Skeletal muscle tissue (tissue), 4 donors: Measurements from ENCODE around the gene TNS3. TPM values are rescaled to one million over a fixed set of nuclear protein-coding genes. Genes with fewer than 3 reads are reported as not detected.

Experiments
- H3K27ac ChIP-seq: one replicate; pipeline ENCODE4 v1.7.0; 2013; ENCODE audit warnings: mild to moderate bottlenecking, low read depth, low read length, inconsistent platforms
- H3K27me3 ChIP-seq, 3 donors: one replicate each; pipeline ENCODE4 v1.7.0; 2013; ENCODE audit warnings: low read length in 3 of 3; ENCODE audit not compliant: control insufficient read depth in 3 of 3, insufficient read depth in 3 of 3
- H3K36me3 ChIP-seq, 3 donors: one replicate each; pipeline ENCODE4 v1.7.0; 2013; ENCODE audit warnings: low read length in 3 of 3; ENCODE audit not compliant: control insufficient read depth in 3 of 3, insufficient read depth in 3 of 3
- H3K4me1 ChIP-seq, 3 donors: one replicate each; pipeline ENCODE4 v1.7.0; 2013; ENCODE audit warnings: low read length in 3 of 3, mild to moderate bottlenecking in 3 of 3; ENCODE audit not compliant: control insufficient read depth in 3 of 3, insufficient read depth in 3 of 3
- H3K4me3 ChIP-seq, 3 donors: one replicate each; pipeline ENCODE4 v1.7.0; 2013; ENCODE audit warnings: low read length in 3 of 3
- H3K9ac ChIP-seq, 3 donors: one replicate each; pipeline ENCODE4 v1.7.0; 2013; ENCODE audit warnings: low read length in 3 of 3, mild to moderate bottlenecking in 3 of 3, moderate library complexity in 2 of 3, low read depth in 1 of 3
- H3K9me3 ChIP-seq, 3 donors: one replicate each; pipeline ENCODE4 v1.7.0; 2013; ENCODE audit warnings: low read length in 3 of 3; ENCODE audit not compliant: control insufficient read depth in 3 of 3
- total RNA-seq: library from RNA; depleted of rRNA; stranded (reverse); fragments of >200 nt; gene quantifications from one replicate; pipeline ENCODE4 v1.2.3, GENCODE V29; 2014
- donor health status: Osteomylitis.

The TNS3 gene
- total RNA-seq, 1 donor from 2014 or later = 33.4 TPM

- Histone ChIP-seq H3K9ac (no peak overlapping the region), H3K36me3 (no peaks in the 10 kb centered on the region), H3K4me3 (no peak overlapping the region), H3K4me1 (peaks cover 10 to 33% (median 28%) of the 10 kb centered on the region in 3 donors), H3K27ac (peak overlapping the region; percentile 28), H3K9me3 (no peaks in the 10 kb centered on the region), H3K27me3 (no peaks in the 10 kb centered on the region)
Observed at GRCh38 chr7:47466832-47467231, 115.1 kb downstream of the TNS3 start.

GRCh38 chr7:47465191-47465590, 116.7 kb downstream of the TNS3 start:
- Histone ChIP-seq H3K9ac (no peak overlapping the region), H3K4me1 (peaks cover 18 to 34% (median 32%) of the 10 kb centered on the region in 3 donors), H3K27me3 (no peaks in the 10 kb centered on the region)

GRCh38 chr7:47464266-47464665, 117.6 kb downstream of the TNS3 start:
- Histone ChIP-seq H3K36me3 (no peaks in the 10 kb centered on the region), H3K9me3 (no peaks in the 10 kb centered on the region), H3K4me3 (no peak overlapping the region), H3K27ac (no peak overlapping the region), H3K4me1 (peaks cover 18 to 35% (median 33%) of the 10 kb centered on the region in 3 donors), H3K27me3 (no peaks in the 10 kb centered on the region), H3K9ac (no peak overlapping the region)

More at GRCh38 chr7:47465191-47465590, 116.7 kb downstream of the TNS3 start:
- Histone ChIP-seq H3K4me3 (peak overlapping the region in 1 of 3 donors; percentile 8), H3K27ac (peak overlapping the region; percentile 51), H3K36me3 (no peaks in the 10 kb centered on the region), H3K9me3 (no peaks in the 10 kb centered on the region)

GRCh38 chr7:47461746-47462145, 120.2 kb downstream of the TNS3 start:
- Histone ChIP-seq H3K9ac (peak overlapping the region in 1 of 3 donors; percentile 40), H3K27ac (peak overlapping the region; percentile 28), H3K36me3 (no peaks in the 10 kb centered on the region), H3K4me1 (peaks cover 24 to 46% (median 45%) of the 10 kb centered on the region in 3 donors), H3K9me3 (no peaks in the 10 kb centered on the region), H3K27me3 (no peaks in the 10 kb centered on the region), H3K4me3 (no peak overlapping the region)

GRCh38 chr7:47461161-47461560, 120.8 kb downstream of the TNS3 start:
- H3K9me3 ChIP-seq = no peaks in the 10 kb centered on the region
- peaks cover 21 to 41% (median 41%) of the 10 kb centered on the region in 3 donors for H3K4me1 ChIP-seq
- peak overlapping the region; percentile 28 for H3K27ac ChIP-seq
- H3K9ac ChIP-seq = peak overlapping the region in 1 of 3 donors; percentile 40
- no peaks in the 10 kb centered on the region for H3K36me3 ChIP-seq
- H3K4me3 ChIP-seq = no peak overlapping the region
- H3K27me3 ChIP-seq = no peaks in the 10 kb centered on the region

GRCh38 chr7:47460251-47460989, 121.5 kb downstream of the TNS3 start:
- peaks cover 20 to 40% (median 37%) of the 10 kb centered on the region in 3 donors for H3K4me1 ChIP-seq
- no peak overlapping the region for H3K9ac ChIP-seq
- H3K27ac ChIP-seq = no peak overlapping the region
- H3K36me3 ChIP-seq = no peaks in the 10 kb centered on the region
- H3K27me3 ChIP-seq = no peaks in the 10 kb centered on the region
- no peaks in the 10 kb centered on the region for H3K9me3 ChIP-seq
- H3K4me3 ChIP-seq = no peak overlapping the region

- peaks cover 30 to 46% (median 46%) of the 10 kb centered on the region in 3 donors for H3K4me1 ChIP-seq
Observed at GRCh38 chr7:47458486-47458885, 123.4 kb downstream of the TNS3 start.

GRCh38 chr7:47458057-47458456, 123.9 kb downstream of the TNS3 start:
- peaks cover 34 to 50% (median 50%) of the 10 kb centered on the region in 3 donors for H3K4me1 ChIP-seq

More at GRCh38 chr7:47458486-47458885, 123.4 kb downstream of the TNS3 start:
- Histone ChIP-seq H3K9ac (no peak overlapping the region), H3K4me3 (no peak overlapping the region), H3K27ac (peak overlapping the region; percentile 57), H3K36me3 (no peaks in the 10 kb centered on the region), H3K27me3 (no peaks in the 10 kb centered on the region), H3K9me3 (no peaks in the 10 kb centered on the region)

GRCh38 chr7:47456210-47456955, 125.5 kb downstream of the TNS3 start:
- H3K4me1 ChIP-seq = peaks cover 45 to 65% (median 57%) of the 10 kb centered on the region in 3 donors
- H3K9me3 ChIP-seq = no peaks in the 10 kb centered on the region
- no peaks in the 10 kb centered on the region for H3K27me3 ChIP-seq
- H3K36me3 ChIP-seq = no peaks in the 10 kb centered on the region
- no peak overlapping the region for H3K27ac ChIP-seq
- H3K9ac ChIP-seq = no peak overlapping the region
- H3K4me3 ChIP-seq = no peak overlapping the region

More at GRCh38 chr7:47458057-47458456, 123.9 kb downstream of the TNS3 start:
- Histone ChIP-seq H3K27ac (peak overlapping the region; percentile 57), H3K36me3 (no peaks in the 10 kb centered on the region), H3K9ac (no peak overlapping the region), H3K9me3 (no peaks in the 10 kb centered on the region), H3K4me3 (no peak overlapping the region), H3K27me3 (no peaks in the 10 kb centered on the region)

GRCh38 chr7:47455872-47456185, 126.1 kb downstream of the TNS3 start:
- no peak overlapping the region for H3K27ac ChIP-seq
- no peaks in the 10 kb centered on the region for H3K36me3 ChIP-seq
- no peaks in the 10 kb centered on the region for H3K9me3 ChIP-seq
- no peaks in the 10 kb centered on the region for H3K27me3 ChIP-seq
- H3K4me1 ChIP-seq = peaks cover 39 to 64% (median 54%) of the 10 kb centered on the region in 3 donors
- H3K4me3 ChIP-seq = no peak overlapping the region
- H3K9ac ChIP-seq = no peak overlapping the region
